Measurements from ENCODE around the gene REXO1. TPM values are rescaled to one million over a fixed set of nuclear protein-coding genes. Genes with fewer than 3 reads are reported as not detected.

The REXO1 gene
- total and polyA plus RNA-seq, 2 of the 8 experiments (the other 6 are each of a cell fraction or from before 2014, with no cell fraction given): 42.4 to 44.3 TPM

DNA sequence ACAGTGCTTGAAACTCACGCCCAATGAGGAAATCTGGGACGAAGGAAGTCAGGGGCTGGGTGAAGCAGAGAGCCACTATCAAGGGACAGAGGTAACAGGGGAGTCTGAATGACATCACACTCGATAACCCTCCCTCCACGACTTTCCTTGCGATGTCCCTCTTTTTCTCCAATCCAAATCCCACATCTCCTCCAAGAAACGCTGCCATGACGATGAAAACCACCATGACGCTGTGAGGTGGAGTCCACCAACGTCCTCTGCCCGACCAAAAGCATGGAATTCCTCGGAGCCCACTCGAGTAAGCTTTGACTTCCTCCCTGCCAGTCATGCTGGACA, 967 bp downstream of the REXO1 start:
- no peak overlapping the region for H3K27ac ChIP-seq (ENCODE audit: low read depth, low read length)
- no peak overlapping the region for H3K4ac ChIP-seq (replicated peaks; ENCODE audit: insufficient read length, low read depth, low read length)
- H3K27me3 ChIP-seq (replicated peaks in 1 of 4; ENCODE audit: control insufficient read depth in 3 of 4, extremely low read depth in 1 of 4, insufficient read depth in 3 of 4, low read length in 3 of 4): no peaks in the 10 kb centered on the region
- H3K36me3 ChIP-seq (ENCODE audit: control insufficient read depth in 2 of 4, insufficient read depth in 4 of 4, low read length in 3 of 4): no peaks in the 10 kb centered on the region
- H3K4me3 ChIP-seq (ENCODE audit: extremely low read depth in 1 of 4, insufficient read depth in 2 of 4, low read depth in 3 of 4, low read length in 4 of 4): peak overlapping the region; percentile 75 to 95 (median 88)
- H3K79me1 ChIP-seq (ENCODE audit: low read depth, low read length): peaks cover 23% of the 10 kb centered on the region
- DNase-seq (ENCODE audit: low read depth in 1 of 2, low spot score in 2 of 2) (no peak), FAIRE-seq (no peak)
- peaks cover 19 to 25% of the 10 kb centered on the region in 2 experiments for H4K20me1 ChIP-seq (replicated peaks in 1 of 2; ENCODE audit: control insufficient read depth in 1 of 2, insufficient read depth in 2 of 2, low read length in 2 of 2)
- H2AFZ ChIP-seq (ENCODE audit: low read length): no peak overlapping the region
- 21% methylated on average over 12 of the region's 12 CpGs; no CpG with 5 or more reads in 1 of the 2 experiments for WGBS, 2 experiments (ENCODE audit: extremely low coverage in 1 of 2, insufficient coverage in 1 of 2, insufficient read length in 1 of 2, insufficient replicate concordance in 2 of 2, low coverage in 1 of 2, low lambda C conversion rate in 2 of 2, missing lambda C conversion rate in 1 of 2)
- no peak overlapping the region; the same call in 1 of the 2 replicates for H4K8ac ChIP-seq (ENCODE audit: extremely low read depth, insufficient read depth, low read length)
- CTCF ChIA-PET (ENCODE audit: partially characterized antibody): interaction anchor here (0.7 to 14.9 kb wide), 6 partner anchors 9 to 580 kb away, joined by 3 to 228 read pairs (median 4); no protein-coding TSS in a partner anchor
- H3K18ac ChIP-seq (ENCODE audit: extremely low read depth, low read length): no peak overlapping the region
- POLR2A ChIA-PET (ENCODE audit: partially characterized antibody): interaction anchor here (0.8 to 1.3 kb wide), 2 partner anchors 10 to 40 kb away, joined by 3 to 5 read pairs; no protein-coding TSS in a partner anchor
- peak overlapping the region; percentile 75 to 97 for H3K4me2 ChIP-seq (ENCODE audit: insufficient read depth in 1 of 2, low read depth in 2 of 2, low read length in 2 of 2)
- no peak overlapping the region for H4K5ac ChIP-seq (ENCODE audit: insufficient read length, low read depth, low read length)
- H3K9ac ChIP-seq (replicated peaks in 1 of 4; ENCODE audit: extremely low read depth in 1 of 4, low read depth in 3 of 4, low read length in 3 of 4): peak overlapping the region; percentile 82 to 99 (median 98)
- H2BK5ac ChIP-seq (ENCODE audit: low read depth, low read length): no peak overlapping the region; the same call in 1 of the 2 replicates
- H3K14ac ChIP-seq (ENCODE audit: insufficient read length): no peak overlapping the region
- H4K91ac ChIP-seq (replicated peaks; ENCODE audit: insufficient read length, low read length): no peak overlapping the region
- no peak overlapping the region for H2BK20ac ChIP-seq (ENCODE audit: low read length)
- no peak overlapping the region for H2BK12ac ChIP-seq (ENCODE audit: low read depth, low read length)
- H2BK15ac ChIP-seq (ENCODE audit: low read length): no peak overlapping the region
- no peak overlapping the region for H2AK5ac ChIP-seq (ENCODE audit: low read depth, low read length)
- H3K4me1 ChIP-seq (replicated peaks in 1 of 4; ENCODE audit: control insufficient read depth in 3 of 4, insufficient read depth in 4 of 4, low read length in 3 of 4): peaks cover 0 to 13% (median 10%) of the 10 kb centered on the region in 4 experiments; a peak in 6 of 7 replicates
- peaks cover 23 to 57% of the 10 kb centered on the region in 2 experiments for H3K79me2 ChIP-seq (ENCODE audit: control insufficient read depth in 1 of 2, insufficient read depth in 2 of 2, low read length in 2 of 2)
- no peak overlapping the region for H3K56ac ChIP-seq (replicated peaks; ENCODE audit: insufficient read length, low read depth, low read length)
- no peak overlapping the region for H2BK120ac ChIP-seq (replicated peaks; ENCODE audit: low read depth, low read length)
- no peak overlapping the region for H3K23ac ChIP-seq (ENCODE audit: insufficient read length)
- no peaks in the 10 kb centered on the region for H3K9me3 ChIP-seq (ENCODE audit: insufficient read depth in 2 of 2, low read depth in 1 of 2, low read length in 1 of 2)
- peaks cover 3% of the 10 kb centered on the region; the same call in 1 of the 2 replicates for H3K23me2 ChIP-seq (ENCODE audit: low read depth, low read length)
- no peak for TF ChIP-seq CTBP2 (IDR thresholded peaks at IDR 0.05; ENCODE audit: borderline replicate concordance, insufficient read depth, insufficient read length, low read length)
- no peak for TF ChIP-seq SP4 (IDR thresholded peaks at IDR 0.05; ENCODE audit: low read length)
- TF ChIP-seq, protein P1, sequence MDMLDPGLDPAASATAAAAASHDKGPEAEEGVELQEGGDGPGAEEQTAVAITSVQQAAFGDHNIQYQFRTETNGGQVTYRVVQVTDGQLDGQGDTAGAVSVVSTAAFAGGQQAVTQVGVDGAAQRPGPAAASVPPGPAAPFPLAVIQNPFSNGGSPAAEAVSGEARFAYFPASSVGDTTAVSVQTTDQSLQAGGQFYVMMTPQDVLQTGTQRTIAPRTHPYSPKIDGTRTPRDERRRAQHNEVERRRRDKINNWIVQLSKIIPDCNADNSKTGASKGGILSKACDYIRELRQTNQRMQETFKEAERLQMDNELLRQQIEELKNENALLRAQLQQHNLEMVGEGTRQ (IDR thresholded peaks at IDR 0.05; ENCODE audit: low read length): no peak
- TF ChIP-seq, protein P2, sequence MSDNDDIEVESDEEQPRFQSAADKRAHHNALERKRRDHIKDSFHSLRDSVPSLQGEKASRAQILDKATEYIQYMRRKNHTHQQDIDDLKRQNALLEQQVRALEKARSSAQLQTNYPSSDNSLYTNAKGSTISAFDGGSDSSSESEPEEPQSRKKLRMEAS (IDR thresholded peaks at IDR 0.05): no peak
- no peak for TF ChIP-seq TAF7 (optimal IDR thresholded peaks at IDR 0.05; ENCODE audit: borderline replicate concordance, low read depth, low read length)
- TF ChIP-seq SIN3A (conservative IDR thresholded peaks at IDR 0.05 in 1 of 2, IDR thresholded peaks at IDR 0.05 in 1 of 2; ENCODE audit: low read depth in 1 of 2, low read length in 2 of 2): no peak
- TF ChIP-seq HDAC2 (IDR thresholded peaks at IDR 0.05; ENCODE audit: borderline replicate concordance in 1 of 2, low read depth in 2 of 2, low read length in 2 of 2): no peak
- TF ChIP-seq CEBPB (IDR thresholded peaks at IDR 0.05; ENCODE audit: low read depth, low read length): no peak
- TF ChIP-seq POLR2A (IDR thresholded peaks at IDR 0.05; ENCODE audit: control extremely low read depth in 1 of 2, low read depth in 2 of 2, low read length in 2 of 2): no peak
- no peak for TF ChIP-seq EGR1 (IDR thresholded peaks at IDR 0.05; ENCODE audit: borderline replicate concordance, low read depth, low read length)
- TF ChIP-seq ZNF274 (IDR thresholded peaks at IDR 0.05; ENCODE audit: borderline replicate concordance, extremely low read depth, low read length): no peak
- no peak for TF ChIP-seq YY1 (IDR thresholded peaks at IDR 0.05; ENCODE audit: low read depth, low read length)

Measured in H1 (cell line).